Prostate gland (tissue), 2 donors: ENCODE data around the gene MBP. TPM values are rescaled to one million over a fixed set of nuclear protein-coding genes. Genes with fewer than 3 reads are reported as not detected.

ENCODE experiments used
- DNase-seq: peaks from one replicate; pipeline ENCODE4 v3.0.0-alpha.2; 2019; ENCODE audit warnings: low spot score
- H3K27ac ChIP-seq, 2 donors: fragments of 200-600 bp; sonication (generic); 2 replicates each; pipeline ENCODE4 v1.5.1; 2017 to 2019
- H3K27me3 ChIP-seq: fragments of 200-600 bp; sonication (generic); replicated peaks from 2 replicates; pipeline ENCODE4 v1.5.1; 2019; ENCODE audit not compliant: insufficient read depth
- H3K36me3 ChIP-seq, 2 donors: fragments of 200-600 bp; sonication (generic); 1 replicate in 1 of 2; 2 replicates in 1 of 2; pipeline versions ENCODE4 v1.5.1 to v1.8.1; 2017 to 2019
- H3K4me1 ChIP-seq: fragments of 200-600 bp; sonication (generic); replicated peaks from 2 replicates; pipeline ENCODE4 v1.5.1; 2019
- H3K4me3 ChIP-seq, 2 donors: fragments of 200-600 bp; sonication (generic); 2 replicates each; pipeline ENCODE4 v1.5.1; 2017 to 2019
- H3K9me3 ChIP-seq: fragments of 200-600 bp; sonication (generic); 2 replicates; pipeline ENCODE4 v1.5.1; 2017
- CTCF ChIP-seq, 4 experiments: fragments of 200-600 bp in 2 of 4; fragments of 450-650 bp in 2 of 4; sonication (generic) in 2 of 4; IDR thresholded peaks; 1 replicate in 3 of 4; 2 replicates in 1 of 4; pipeline ENCODE4 v1.5.1; 2016 to 2019; ENCODE audit warnings: antibody characterized with exemption in 4 of 4, mild to moderate bottlenecking in 2 of 4, moderate library complexity in 2 of 4
- POLR2A ChIP-seq: fragments of 450-650 bp; IDR thresholded peaks from one replicate; pipeline ENCODE4 v1.6.1; 2016; ENCODE audit warnings: antibody characterized with exemption, mild to moderate bottlenecking
- POLR2AphosphoS5 ChIP-seq: sonication (generic); formaldehyde crosslinking; IDR thresholded peaks from one replicate; pipeline ENCODE4 v1.6.1; 2017; ENCODE audit warnings: antibody characterized with exemption
- WGBS: methylation state at CpG from one replicate; pipeline ENCODE4 v1.1.5; 2018; 5-methylcytosine and 5-hydroxymethylcytosine counted together
- intact Hi-C: fragments of 100-400 bp; cut with DNase I; formaldehyde crosslinking; loops from one replicate; pipeline ENCODE4 v1.14.2; 2022
- total RNA-seq, 2 donors: library from RNA; depleted of rRNA; stranded (reverse); fragments of >200 nt; gene quantifications; one replicate each; pipeline ENCODE4 v1.1.0, GENCODE V29; 2016

The MBP gene
- total RNA-seq, 2 donors from 2014 or later: 19.8 to 43.5 TPM

DNA sequence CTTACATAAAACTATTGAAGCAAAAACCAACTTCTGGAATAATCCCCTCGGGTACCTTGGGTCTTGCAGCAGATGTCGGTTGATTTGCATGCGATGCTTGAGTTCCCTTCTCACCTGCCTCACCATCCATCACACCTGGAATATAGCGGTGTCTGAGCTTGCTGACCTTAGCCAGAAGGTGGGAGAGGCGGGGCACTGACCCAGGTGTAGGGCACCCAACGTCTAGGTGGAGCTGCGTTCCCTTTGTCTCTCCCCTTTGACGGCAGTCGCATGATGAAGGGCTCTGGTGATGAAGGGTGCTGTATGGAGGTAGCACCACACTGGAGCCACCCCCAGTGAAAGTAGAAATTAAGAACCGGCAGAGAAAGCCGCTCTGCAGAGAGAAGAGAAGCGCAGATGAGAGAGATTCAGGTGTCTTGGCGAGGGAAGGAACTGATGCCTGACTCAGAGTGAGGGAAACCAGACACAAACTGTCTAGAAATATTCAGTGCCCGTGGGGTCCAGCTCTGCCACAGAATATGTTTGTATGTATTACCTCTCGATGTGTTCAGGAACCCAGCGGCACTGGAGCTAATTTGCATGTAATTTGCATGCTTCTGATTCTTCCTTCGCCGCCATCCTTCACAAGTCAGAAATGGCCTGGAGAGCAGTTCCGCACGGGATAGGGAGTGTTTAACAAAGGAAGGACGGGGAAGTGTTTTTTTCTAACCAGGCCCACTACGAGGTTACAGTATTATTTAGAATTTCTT is 19.4 kb upstream of the MBP start:
- H3K36me3 ChIP-seq: no peaks in the 10 kb centered on the region
- no peaks in the 10 kb centered on the region for H3K27me3 ChIP-seq
- DNase-seq: no peak
- no peak overlapping the region for H3K4me3 ChIP-seq
- intact Hi-C loops: no loop called here
- WGBS: 91% methylated on average over 22 of the region's 22 CpGs
- TF ChIP-seq POLR2A (no peak), POLR2AphosphoS5 (no peak), CTCF (IDR thresholded peaks at IDR 0.05) (no peak)
- H3K4me1 ChIP-seq: no peaks in the 10 kb centered on the region
- no peaks in the 10 kb centered on the region for H3K9me3 ChIP-seq
- H3K27ac ChIP-seq: no peak overlapping the region

- no peaks in the 10 kb centered on the region for H3K4me1 ChIP-seq
- H3K27ac ChIP-seq: no peak overlapping the region
- intact Hi-C loops: no loop called here
- no peaks in the 10 kb centered on the region for H3K27me3 ChIP-seq
- DNase-seq: no peak
- H3K9me3 ChIP-seq: no peaks in the 10 kb centered on the region
- no peak overlapping the region for H3K4me3 ChIP-seq
- WGBS: 84% methylated on average over 8 of the region's 8 CpGs
- no peak for TF ChIP-seq POLR2A
- TF ChIP-seq CTCF (IDR thresholded peaks at IDR 0.05): no peak
- no peak for TF ChIP-seq POLR2AphosphoS5
- H3K36me3 ChIP-seq: no peaks in the 10 kb centered on the region
Measured at GRCh38 chr18:77151033-77151771, 18.6 kb upstream of the MBP start.

DNA sequence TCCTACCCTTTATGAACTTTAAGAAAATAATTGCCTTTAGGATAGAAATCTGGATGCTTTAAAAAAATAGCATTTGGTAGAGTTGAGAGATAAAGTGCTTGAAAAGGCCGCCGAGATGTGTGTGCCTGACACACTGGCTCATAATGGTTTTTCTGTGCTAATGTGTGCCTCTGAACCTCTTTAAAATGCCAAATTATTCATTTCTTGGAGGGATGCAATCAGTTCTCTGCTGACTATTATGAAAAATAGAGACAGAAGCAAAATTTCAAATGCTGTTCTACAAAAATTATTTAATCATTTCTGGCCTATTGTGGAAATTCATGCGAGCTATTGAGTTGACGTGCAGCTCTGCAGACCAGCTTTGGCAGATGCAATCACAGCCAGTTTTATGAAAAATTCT is 18.0 kb upstream of the MBP start:
- no peak overlapping the region for H3K4me3 ChIP-seq
- TF ChIP-seq POLR2AphosphoS5: no peak
- intact Hi-C loops: no loop called here
- no peaks in the 10 kb centered on the region for H3K9me3 ChIP-seq
- no peaks in the 10 kb centered on the region for H3K4me1 ChIP-seq
- no peak for DNase-seq
- no peak overlapping the region for H3K27ac ChIP-seq
- H3K36me3 ChIP-seq: no peaks in the 10 kb centered on the region
- WGBS: 77% methylated on average over 4 of the region's 4 CpGs
- no peaks in the 10 kb centered on the region for H3K27me3 ChIP-seq

GRCh38 chr18:77148289-77148688 is 15.7 kb upstream of the MBP start:
- Histone ChIP-seq H3K9me3 (no peaks in the 10 kb centered on the region), H3K4me1 (no peaks in the 10 kb centered on the region), H3K36me3 (no peaks in the 10 kb centered on the region), H3K27ac (no peak overlapping the region), H3K27me3 (no peaks in the 10 kb centered on the region), H3K4me3 (no peak overlapping the region)
- WGBS: 85% methylated on average over 2 of the region's 2 CpGs
- intact Hi-C loops: no loop called here
- TF ChIP-seq POLR2A (no peak), POLR2AphosphoS5 (no peak), CTCF (IDR thresholded peaks at IDR 0.05) (no peak)
- DNase-seq: no peak

DNA sequence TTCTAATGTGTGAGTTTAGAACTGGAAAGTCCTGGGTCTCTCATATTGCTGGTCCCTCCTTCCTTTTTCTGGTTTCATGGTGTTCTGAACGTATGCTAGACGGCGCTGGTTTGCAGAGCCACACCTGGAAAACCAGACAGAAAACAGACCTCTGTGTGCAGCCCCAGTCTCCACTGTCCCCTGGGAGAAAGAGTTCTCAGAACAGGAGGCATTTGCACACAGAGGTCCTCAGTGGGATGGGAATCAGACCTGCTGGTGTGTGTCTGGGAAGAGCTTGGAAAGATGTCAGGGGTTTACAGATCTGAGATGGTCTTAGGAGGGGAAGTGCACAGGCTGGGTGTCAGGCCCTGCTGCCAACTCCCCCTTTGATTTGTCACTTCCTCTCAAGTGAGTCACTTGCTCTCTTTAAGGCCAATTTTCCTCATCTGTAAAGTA is 14.9 kb upstream of the MBP start:
- Histone ChIP-seq H3K4me3 (no peak overlapping the region), H3K4me1 (no peaks in the 10 kb centered on the region), H3K27me3 (no peaks in the 10 kb centered on the region), H3K36me3 (no peaks in the 10 kb centered on the region), H3K9me3 (no peaks in the 10 kb centered on the region), H3K27ac (no peak overlapping the region)
- TF ChIP-seq CTCF (IDR thresholded peaks at IDR 0.05) (no peak), POLR2A (no peak), POLR2AphosphoS5 (no peak)
- WGBS: 75% methylated on average over 3 of the region's 3 CpGs
- DNase-seq: no peak
- intact Hi-C loops: no loop called here
